ENCODE results near the gene IGFLR1. TPM values are rescaled to one million over a fixed set of nuclear protein-coding genes. Genes with fewer than 3 reads are reported as not detected.

IGFLR1 gene
- total RNA-seq, 4 donors from 2014 or later = 0.87 to 4.8 (median 4.3) TPM

DNA sequence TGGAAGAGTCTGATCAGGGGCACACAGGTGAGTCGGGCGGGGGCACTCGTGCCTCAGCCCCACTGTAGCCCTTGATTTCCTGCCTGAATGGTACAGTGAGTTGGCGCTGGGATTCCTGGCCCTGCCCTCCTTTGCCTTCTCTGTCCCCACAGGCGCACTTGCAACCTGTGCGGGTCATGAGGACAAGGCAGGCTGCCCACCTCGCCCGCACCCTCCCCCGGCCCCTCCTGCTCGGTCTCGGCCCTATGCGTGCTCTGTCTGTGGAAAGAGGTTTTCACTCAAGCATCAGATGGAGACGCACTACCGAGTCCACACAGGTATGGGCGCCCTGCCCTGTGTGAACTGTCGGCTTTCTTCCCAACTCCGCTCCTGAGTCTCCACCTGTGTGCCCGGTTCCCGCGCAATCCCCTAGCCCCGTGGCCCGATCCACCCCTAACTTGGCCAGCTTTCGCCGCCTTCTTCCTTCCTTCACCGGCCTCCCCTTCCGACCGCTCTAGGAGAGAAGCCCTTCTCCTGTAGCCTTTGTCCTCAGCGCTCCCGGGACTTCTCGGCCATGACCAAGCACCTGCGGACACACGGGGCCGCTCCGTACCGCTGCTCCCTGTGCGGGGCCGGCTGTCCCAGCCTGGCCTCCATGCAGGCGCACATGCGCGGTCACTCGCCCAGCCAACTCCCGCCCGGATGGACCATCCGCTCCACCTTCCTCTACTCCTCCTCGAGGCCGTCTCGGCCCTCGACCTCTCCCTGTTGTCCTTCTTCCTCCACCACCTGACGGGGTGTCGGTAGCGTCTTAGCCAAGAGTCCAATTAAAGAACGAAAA lies 26.1 kb downstream of the IGFLR1 start:
- TF ChIP-seq POLR2A (IDR thresholded peaks at IDR 0.05) (no peak), CTCF (IDR thresholded peaks at IDR 0.05) (no peak)

DNA sequence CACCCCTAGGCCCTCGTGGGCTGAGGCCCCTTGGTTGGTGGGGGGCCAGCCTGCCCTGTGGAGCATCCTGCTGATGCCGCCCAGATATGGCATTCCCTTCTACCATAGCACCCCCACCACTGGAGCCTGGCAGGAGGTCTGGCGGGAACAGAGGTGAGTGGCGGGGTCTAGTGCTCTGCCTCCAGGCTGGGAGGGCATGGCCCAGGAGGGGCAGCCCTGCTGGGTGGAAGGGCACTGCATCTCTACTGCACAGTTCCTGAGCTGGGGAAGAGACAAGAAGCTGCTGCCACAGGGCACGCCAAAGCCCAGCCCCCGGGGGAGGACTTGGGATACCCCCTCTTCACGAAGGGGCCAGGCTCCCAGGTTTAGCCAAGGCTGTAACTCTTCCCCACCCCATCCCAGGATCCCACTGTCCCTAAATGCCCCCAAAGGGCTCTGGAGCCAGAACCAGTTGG lies 26.9 kb downstream of the IGFLR1 start:
- intact Hi-C loops (cut with DNase I) = loop anchor here (10.0 kb wide), 1 partner anchor 171 kb away; the partner anchor contains the start of gene TMEM147
- H3K27ac ChIP-seq = peak overlapping the region; percentile 86 to 98 (median 94)
- no peaks in the 10 kb centered on the region for H3K27me3 ChIP-seq
- no peak for DNase-seq
- WGBS, 2 donors = 80 to 86% methylated on average over 1 of the region's 7 CpGs
- H3K4me1 ChIP-seq = peaks cover 24 to 49% (median 25%) of the 10 kb centered on the region in 3 donors
- H3K9me3 ChIP-seq = no peaks in the 10 kb centered on the region
- peak overlapping the region in 1 of 4 donors; percentile 98 for H3K4me3 ChIP-seq
- no peak for TF ChIP-seq POLR2A (IDR thresholded peaks at IDR 0.05)
- TF ChIP-seq CTCF (IDR thresholded peaks at IDR 0.05) = no peak
- H3K36me3 ChIP-seq = peaks cover 0 to 11% (median 0%) of the 10 kb centered on the region in 3 donors

More for the DNA sequence above, 26.1 kb downstream of the IGFLR1 start:
- intact Hi-C loops (cut with DNase I) = loop anchor here (2.0 to 10.0 kb wide), 2 partner anchors 21 to 171 kb away; partner anchors contain the start of gene TMEM147
- 1 to 4% methylated on average over 21 to 34 of the region's 52 CpGs for WGBS, 2 donors
- Histone ChIP-seq H3K36me3 (peaks cover 0 to 19% (median 7%) of the 10 kb centered on the region in 3 donors), H3K4me3 (peak overlapping the region; percentile 75 to 98 (median 94)), H3K4me1 (peaks cover 24 to 46% (median 25%) of the 10 kb centered on the region in 3 donors), H3K27ac (peak overlapping the region; percentile 86 to 98 (median 94)), H3K27me3 (no peaks in the 10 kb centered on the region), H3K9me3 (no peaks in the 10 kb centered on the region)
- no peak for DNase-seq

DNA sequence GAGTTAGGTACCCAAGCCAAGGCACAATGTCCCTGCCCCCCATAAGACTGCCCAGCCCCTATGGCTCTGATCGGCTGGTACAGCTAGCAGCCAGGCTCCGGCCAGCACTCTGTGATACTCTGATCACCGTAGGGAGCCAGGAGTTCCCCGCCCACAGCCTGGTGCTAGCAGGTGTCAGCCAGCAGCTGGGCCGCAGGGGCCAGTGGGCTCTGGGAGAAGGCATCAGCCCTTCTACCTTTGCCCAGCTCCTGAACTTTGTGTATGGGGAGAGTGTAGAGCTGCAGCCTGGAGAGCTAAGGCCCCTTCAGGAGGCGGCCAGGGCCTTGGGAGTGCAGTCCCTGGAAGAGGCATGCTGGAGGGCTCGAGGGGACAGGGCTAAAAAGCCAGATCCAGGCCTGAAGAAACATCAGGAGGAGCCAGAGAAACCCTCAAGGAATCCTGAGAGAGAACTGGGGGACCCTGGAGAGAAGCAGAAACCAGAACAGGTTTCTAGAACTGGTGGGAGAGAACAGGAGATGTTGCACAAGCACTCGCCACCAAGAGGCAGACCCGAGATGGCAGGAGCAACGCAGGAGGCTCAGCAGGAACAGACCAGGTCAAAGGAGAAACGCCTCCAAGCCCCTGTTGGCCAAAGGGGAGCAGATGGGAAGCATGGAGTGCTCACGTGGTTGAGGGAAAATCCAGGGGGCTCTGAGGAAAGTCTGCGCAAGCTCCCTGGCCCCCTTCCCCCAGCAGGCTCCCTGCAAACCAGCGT lies 27.5 kb downstream of the IGFLR1 start:
- TF ChIP-seq CTCF (IDR thresholded peaks at IDR 0.05) (no peak), POLR2A (IDR thresholded peaks at IDR 0.05) (no peak)
- H3K9me3 ChIP-seq = no peaks in the 10 kb centered on the region
- DNase-seq = no peak
- intact Hi-C loops (cut with DNase I) = loop anchor here (10.0 kb wide), 1 partner anchor 170 kb away; the partner anchor contains the start of gene TMEM147
- peaks cover 0 to 5% (median 0%) of the 10 kb centered on the region in 3 donors for H3K36me3 ChIP-seq
- WGBS, 2 donors = 74 to 84% methylated on average over 7 of the region's 14 CpGs
- peaks cover 22 to 51% (median 24%) of the 10 kb centered on the region in 3 donors for H3K4me1 ChIP-seq
- peak overlapping the region in 2 of 4 donors; percentile 25 to 47 for H3K27ac ChIP-seq
- peak overlapping the region in 1 of 4 donors; percentile 6 for H3K4me3 ChIP-seq
- H3K27me3 ChIP-seq = no peaks in the 10 kb centered on the region

DNA sequence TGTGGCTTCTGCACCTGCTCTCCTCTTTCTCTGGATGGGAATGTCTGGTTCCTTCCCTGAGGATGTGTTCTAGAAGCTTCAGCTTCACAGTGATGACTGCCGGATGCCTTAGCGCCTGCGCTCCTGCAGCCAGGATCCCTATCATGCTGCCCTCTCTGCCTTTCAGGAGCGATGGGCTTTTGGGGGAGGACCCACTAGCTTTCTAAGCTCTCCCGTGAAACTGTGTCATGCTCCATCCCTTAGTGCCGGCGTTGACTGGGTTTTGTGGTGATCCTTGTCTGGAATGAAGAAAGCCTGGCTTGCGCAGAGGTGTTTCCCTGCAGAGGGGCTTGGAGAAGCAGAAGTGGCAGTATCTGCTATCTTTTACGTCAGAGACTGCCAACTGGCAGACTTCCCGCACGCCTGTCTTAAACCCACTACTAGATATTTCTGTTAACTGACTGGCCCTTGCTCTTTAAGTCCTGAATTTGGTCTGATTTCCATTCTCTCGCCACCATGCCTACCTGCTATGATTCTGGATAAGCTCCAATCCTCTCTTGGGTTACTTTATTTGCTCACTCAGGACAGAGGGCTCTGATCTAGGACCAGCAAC lies 28.3 kb downstream of the IGFLR1 start:
- TF ChIP-seq POLR2A (IDR thresholded peaks at IDR 0.05) = no peak
- intact Hi-C loops (cut with DNase I) = loop anchor here (10.0 kb wide), 1 partner anchor 169 kb away; the partner anchor contains the start of gene TMEM147
- Histone ChIP-seq H3K4me1 (peaks cover 16 to 51% (median 16%) of the 10 kb centered on the region in 3 donors), H3K27ac (peak overlapping the region in 2 of 4 donors; percentile 2 to 25), H3K36me3 (no peaks in the 10 kb centered on the region), H3K9me3 (no peaks in the 10 kb centered on the region), H3K27me3 (no peaks in the 10 kb centered on the region), H3K4me3 (peak overlapping the region in 1 of 4 donors; percentile 23)
- DNase-seq = no peak
- WGBS, 2 donors = 66 to 76% methylated on average over 5 to 8 of the region's 12 CpGs

DNA sequence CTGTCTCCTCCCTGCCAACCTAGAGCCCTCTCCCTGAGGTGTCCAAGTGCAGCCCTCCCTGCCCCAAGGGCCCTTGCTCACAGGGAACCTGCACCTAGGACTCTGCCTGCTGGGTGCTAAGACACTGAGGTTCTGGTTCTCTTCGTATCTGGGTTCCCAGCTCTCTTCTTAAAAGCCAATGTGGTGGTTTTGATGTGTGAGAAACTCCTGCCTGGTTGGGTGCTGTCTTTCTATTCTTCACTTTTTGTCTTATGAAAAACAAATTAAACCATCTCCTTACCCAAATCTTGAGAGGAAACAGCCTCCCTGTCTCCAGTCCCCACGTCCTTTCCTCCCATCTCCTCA lies 28.8 kb downstream of the IGFLR1 start:
- DNase-seq = no peak
- H3K27me3 ChIP-seq = no peaks in the 10 kb centered on the region
- H3K4me3 ChIP-seq = peak overlapping the region in 1 of 4 donors; percentile 23
- WGBS, 2 donors = 57 to 63% methylated on average over 2 of the region's 2 CpGs
- H3K4me1 ChIP-seq = peaks cover 12 to 51% (median 13%) of the 10 kb centered on the region in 3 donors
- peak overlapping the region in 2 of 4 donors; percentile 2 to 4 for H3K27ac ChIP-seq
- no peak for TF ChIP-seq POLR2A (IDR thresholded peaks at IDR 0.05)
- TF ChIP-seq CTCF (IDR thresholded peaks at IDR 0.05) = no peak
- H3K9me3 ChIP-seq = no peaks in the 10 kb centered on the region
- intact Hi-C loops (cut with DNase I) = loop anchor here (10.0 kb wide), 1 partner anchor 169 kb away; the partner anchor contains the start of gene TMEM147
- no peaks in the 10 kb centered on the region for H3K36me3 ChIP-seq

Measured in esophagus squamous epithelium (tissue), 5 donors.